Suprapubic skin (tissue), 3 donors: Measurements from ENCODE around the gene IL32.

Source experiments
- EP300 ChIP-seq: sonication (generic); formaldehyde crosslinking; IDR thresholded peaks from one replicate; pipeline ENCODE4 v1.6.1; 2017; ENCODE audit warnings: antibody characterized with exemption
- POLR2A ChIP-seq, 2 donors: fragments of 450-650 bp; IDR thresholded peaks; one replicate each; pipeline ENCODE4 v1.6.1; 2017; ENCODE audit warnings: antibody characterized with exemption in 2 of 2, mild to moderate bottlenecking in 2 of 2, moderate library complexity in 2 of 2
- TF ChIP-seq, protein P1 (sequence below), 2 donors: fragments of 200-600 bp in 1 of 2; fragments of 450-650 bp in 1 of 2; sonication (generic) in 1 of 2; IDR thresholded peaks; one replicate each; pipeline ENCODE4 v1.5.1; 2016 to 2019; ENCODE audit warnings: antibody characterized with exemption in 2 of 2, mild to moderate bottlenecking in 1 of 2, moderate library complexity in 1 of 2

DNA sequence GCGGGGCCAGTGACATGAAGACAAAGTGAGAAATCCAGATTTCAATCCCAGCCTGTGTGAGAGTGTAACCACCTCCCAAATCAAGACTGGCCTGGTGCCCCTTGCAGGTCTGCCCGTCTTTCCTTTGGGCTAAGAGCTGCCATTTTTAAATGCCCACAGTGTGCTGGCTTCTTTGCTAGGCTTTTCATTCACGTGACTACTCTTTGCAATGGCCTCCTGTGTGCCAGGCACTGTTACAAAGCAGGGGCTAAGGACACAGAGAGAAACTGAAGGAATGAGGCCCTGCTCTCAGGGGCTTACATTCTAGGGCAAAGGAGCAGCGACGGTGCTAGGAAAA, 33.9 kb downstream of the IL32 start:
- TF ChIP-seq, protein P1, sequence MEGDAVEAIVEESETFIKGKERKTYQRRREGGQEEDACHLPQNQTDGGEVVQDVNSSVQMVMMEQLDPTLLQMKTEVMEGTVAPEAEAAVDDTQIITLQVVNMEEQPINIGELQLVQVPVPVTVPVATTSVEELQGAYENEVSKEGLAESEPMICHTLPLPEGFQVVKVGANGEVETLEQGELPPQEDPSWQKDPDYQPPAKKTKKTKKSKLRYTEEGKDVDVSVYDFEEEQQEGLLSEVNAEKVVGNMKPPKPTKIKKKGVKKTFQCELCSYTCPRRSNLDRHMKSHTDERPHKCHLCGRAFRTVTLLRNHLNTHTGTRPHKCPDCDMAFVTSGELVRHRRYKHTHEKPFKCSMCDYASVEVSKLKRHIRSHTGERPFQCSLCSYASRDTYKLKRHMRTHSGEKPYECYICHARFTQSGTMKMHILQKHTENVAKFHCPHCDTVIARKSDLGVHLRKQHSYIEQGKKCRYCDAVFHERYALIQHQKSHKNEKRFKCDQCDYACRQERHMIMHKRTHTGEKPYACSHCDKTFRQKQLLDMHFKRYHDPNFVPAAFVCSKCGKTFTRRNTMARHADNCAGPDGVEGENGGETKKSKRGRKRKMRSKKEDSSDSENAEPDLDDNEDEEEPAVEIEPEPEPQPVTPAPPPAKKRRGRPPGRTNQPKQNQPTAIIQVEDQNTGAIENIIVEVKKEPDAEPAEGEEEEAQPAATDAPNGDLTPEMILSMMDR (IDR thresholded peaks at IDR 0.05), result no peak
- TF ChIP-seq POLR2A (IDR thresholded peaks at IDR 0.05), result no peak
- TF ChIP-seq EP300, result no peak
